ENCODE data around the gene SPATA25. TPM values are rescaled to one million over a fixed set of nuclear protein-coding genes. Genes with fewer than 3 reads are reported as not detected.

The SPATA25 gene, protein sequence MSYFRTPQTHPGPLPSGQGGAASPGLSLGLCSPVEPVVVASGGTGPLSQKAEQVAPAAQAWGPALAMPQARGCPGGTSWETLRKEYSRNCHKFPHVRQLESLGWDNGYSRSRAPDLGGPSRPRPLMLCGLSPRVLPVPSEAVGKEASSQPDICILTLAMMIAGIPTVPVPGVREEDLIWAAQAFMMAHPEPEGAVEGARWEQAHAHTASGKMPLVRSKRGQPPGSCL
- 10 to 100 TPM in 1 of 4 donors, 1 to 10 TPM in 2, not detected in 1; 1.9 to 12.9 (median 6.4) TPM for total RNA-seq

DNA sequence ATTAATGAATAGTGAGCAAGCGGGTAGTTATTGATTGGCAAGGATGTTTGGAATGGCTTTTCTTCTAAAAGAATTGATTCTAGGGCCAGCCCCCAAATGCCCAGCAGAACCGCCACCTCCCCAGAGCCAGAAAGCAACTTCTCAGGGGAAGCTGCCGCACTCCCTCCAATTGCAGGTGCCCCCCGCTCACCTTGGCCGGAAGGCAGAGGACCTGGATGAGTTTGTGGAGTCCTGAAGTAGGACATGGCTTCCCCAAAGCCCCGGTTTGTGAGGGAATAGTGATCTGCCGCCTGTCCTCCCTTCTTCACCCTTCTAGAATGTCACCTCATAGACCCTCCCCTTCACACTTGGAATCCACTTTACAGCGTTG is at the start of gene SPATA25:
TSS of gene SPATA25 (minus strand) at position 277 of the 370 bp plus-strand sequence. CDS start at position 245, 32 bp downstream.
- WGBS: 90% methylated on average over 8 of the region's 8 CpGs
- H3K4me1 ChIP-seq: peaks cover 29% of the 10 kb centered on the region
- TF ChIP-seq, protein P1, sequence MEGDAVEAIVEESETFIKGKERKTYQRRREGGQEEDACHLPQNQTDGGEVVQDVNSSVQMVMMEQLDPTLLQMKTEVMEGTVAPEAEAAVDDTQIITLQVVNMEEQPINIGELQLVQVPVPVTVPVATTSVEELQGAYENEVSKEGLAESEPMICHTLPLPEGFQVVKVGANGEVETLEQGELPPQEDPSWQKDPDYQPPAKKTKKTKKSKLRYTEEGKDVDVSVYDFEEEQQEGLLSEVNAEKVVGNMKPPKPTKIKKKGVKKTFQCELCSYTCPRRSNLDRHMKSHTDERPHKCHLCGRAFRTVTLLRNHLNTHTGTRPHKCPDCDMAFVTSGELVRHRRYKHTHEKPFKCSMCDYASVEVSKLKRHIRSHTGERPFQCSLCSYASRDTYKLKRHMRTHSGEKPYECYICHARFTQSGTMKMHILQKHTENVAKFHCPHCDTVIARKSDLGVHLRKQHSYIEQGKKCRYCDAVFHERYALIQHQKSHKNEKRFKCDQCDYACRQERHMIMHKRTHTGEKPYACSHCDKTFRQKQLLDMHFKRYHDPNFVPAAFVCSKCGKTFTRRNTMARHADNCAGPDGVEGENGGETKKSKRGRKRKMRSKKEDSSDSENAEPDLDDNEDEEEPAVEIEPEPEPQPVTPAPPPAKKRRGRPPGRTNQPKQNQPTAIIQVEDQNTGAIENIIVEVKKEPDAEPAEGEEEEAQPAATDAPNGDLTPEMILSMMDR (IDR thresholded peaks at IDR 0.05): no peak
- no peak for TF ChIP-seq POLR2A (IDR thresholded peaks at IDR 0.05)
- TF ChIP-seq POLR2AphosphoS5 (IDR thresholded peaks at IDR 0.05): no peak

DNA sequence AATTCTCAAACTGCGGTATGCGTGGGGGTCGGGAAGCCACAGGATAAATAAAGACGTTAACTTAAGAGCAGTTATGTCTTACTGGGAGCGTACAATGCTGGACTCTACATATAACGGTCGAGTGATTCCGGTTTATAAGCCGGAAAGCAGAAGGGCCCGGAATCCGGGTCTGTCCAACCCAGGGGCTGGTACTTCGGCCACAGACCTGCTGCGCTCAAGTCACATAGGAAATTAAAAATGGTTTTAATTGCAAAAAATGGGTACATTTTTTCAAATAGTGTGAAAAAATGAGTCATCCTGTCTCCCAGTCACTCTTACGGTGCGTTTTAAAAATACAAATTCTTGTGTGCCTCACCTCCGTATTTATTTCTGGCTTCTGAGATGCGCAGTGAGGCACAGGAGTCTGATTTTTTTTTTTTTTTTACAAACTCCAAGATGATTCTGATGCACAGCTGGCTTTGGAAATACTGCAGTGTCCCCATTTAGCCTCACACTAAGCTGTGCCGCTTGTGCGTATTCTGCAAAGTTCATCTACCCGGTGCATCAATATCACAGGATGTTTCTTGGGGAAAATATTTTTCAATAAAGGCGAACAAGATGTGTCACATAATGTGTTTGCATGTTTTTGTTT is 48.1 kb upstream of the SPATA25 start:
- Histone ChIP-seq H3K27ac (peak overlapping the region; percentile 100), H3K4me1 (peaks cover 38% of the 10 kb centered on the region), H3K27me3 (no peaks in the 10 kb centered on the region), H3K36me3 (peaks cover 36% of the 10 kb centered on the region), H3K4me3 (peak overlapping the region; percentile 86), H3K9me3 (no peaks in the 10 kb centered on the region)
- WGBS: 9% methylated on average over 21 of the region's 21 CpGs
- DNase-seq (ENCODE audit: low spot score in 2 of 2): no peak
- TF ChIP-seq, protein P1 (IDR thresholded peaks at IDR 0.05): no peak
- TF ChIP-seq POLR2AphosphoS5 (IDR thresholded peaks at IDR 0.05): peak in 2 of 3 donors; percentile 13 to 18

More for the DNA sequence above, at the start of gene SPATA25:
- Histone ChIP-seq H3K4me3 (no peak within 1 kb of the TSS), H3K36me3 (peaks cover 36% of the 10 kb centered on the region), H3K27me3 (no peaks in the 10 kb centered on the region), H3K9me3 (no peaks in the 10 kb centered on the region), H3K27ac (no peak within 1 kb of the TSS)
- no peak for DNase-seq (ENCODE audit: low spot score in 2 of 2)

DNA sequence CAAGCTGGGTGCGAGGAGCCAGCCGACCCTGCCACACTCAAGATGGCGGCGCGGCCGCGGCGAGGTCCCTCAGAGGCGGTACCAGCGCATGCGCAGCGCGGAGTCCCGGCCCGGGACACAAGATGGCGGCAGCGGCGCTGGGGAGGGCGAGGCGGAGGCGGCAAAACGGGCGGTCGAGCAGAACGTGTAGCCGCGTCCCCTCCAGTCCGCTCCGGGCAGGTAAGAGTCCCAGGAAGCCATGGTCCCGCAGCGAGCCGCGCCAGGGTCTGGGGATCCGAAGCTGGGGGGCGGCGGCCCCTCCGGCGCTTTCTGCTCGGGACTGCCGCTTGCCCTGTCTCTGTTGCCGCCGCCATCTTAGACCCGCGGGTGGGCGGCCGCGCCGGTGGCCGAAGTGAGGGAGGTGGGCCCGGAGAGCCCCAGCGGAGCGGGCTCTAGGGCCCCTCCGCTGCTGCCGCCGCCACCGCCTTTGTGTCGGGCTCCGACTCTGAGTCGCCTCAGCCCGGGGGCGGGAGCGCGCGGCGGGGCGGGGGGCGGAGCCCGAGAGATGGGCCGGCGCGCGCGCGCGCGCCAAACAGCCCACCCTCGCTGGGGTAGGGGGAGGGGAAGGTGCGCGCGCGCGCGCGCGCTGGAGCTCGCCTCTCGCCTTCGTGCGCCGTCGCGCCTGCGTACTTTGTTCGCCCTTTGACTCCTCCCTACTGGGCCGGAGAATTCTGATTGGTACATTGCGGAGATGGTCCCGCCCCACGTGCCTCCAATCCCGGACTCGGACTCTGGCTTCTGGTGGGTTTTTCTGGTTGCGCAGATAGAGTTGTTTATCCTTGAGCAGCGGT is 47.4 kb upstream of the SPATA25 start, which contains the start of gene PCIF1:
TSS of gene PCIF1 (plus strand) at position 98 of the 830 bp plus-strand sequence. CDS start 4,317 bp downstream, outside the sequence.
- Histone ChIP-seq H3K4me3 (peak within 1 kb of the TSS; percentile 86), H3K4me1 (peaks cover 38% of the 10 kb centered on the region), H3K9me3 (no peaks in the 10 kb centered on the region), H3K27ac (peak within 1 kb of the TSS; percentile 100), H3K36me3 (peaks cover 29% of the 10 kb centered on the region), H3K27me3 (no peaks in the 10 kb centered on the region)
- WGBS: 0% methylated on average over 2 of the region's 102 CpGs
- TF ChIP-seq POLR2AphosphoS5 (IDR thresholded peaks at IDR 0.05) (peak; percentile 78 to 100 (median 97)), POLR2A (IDR thresholded peaks at IDR 0.05) (peak; percentile 87 to 91)
- TF ChIP-seq, protein P1 (IDR thresholded peaks at IDR 0.05): no peak
- DNase-seq (ENCODE audit: low spot score in 2 of 2): peak; percentile 98 to 99

DNA sequence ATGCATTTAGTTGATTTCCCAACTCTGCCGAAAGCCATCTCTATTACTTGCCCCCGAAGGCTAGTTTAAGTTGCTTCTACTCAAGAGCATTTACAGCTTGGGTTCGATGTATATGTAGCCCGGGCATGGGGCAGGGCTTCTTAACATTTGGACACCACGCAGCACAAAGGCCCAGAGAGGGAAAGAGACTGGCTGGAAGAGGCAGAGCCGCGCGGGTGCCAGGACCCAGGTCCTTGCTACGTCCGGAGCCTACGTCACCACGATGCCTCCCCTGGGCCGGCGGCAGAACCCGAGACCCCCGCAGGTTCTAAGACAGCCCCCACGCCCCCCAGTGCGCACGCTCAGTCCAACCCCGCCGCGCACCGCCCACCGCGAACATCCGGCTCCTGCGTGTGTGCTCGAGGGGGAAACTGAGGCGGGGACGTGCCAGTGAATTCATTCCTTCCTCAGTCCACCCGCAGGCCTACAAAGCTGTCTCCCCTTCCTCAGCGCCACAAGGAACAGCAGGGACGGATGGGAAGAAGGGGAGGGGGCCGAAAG is 46.7 kb upstream of the SPATA25 start:
- peak overlapping the region; percentile 86 for H3K4me3 ChIP-seq
- peak overlapping the region; percentile 100 for H3K27ac ChIP-seq
- H3K27me3 ChIP-seq: no peaks in the 10 kb centered on the region
- H3K4me1 ChIP-seq: peaks cover 38% of the 10 kb centered on the region
- H3K9me3 ChIP-seq: no peaks in the 10 kb centered on the region
- WGBS: 0% methylated on average over 5 of the region's 34 CpGs
- no peak for DNase-seq (ENCODE audit: low spot score in 2 of 2)
- TF ChIP-seq POLR2AphosphoS5 (IDR thresholded peaks at IDR 0.05) (no peak), EP300 (IDR thresholded peaks at IDR 0.05) (no peak), POLR2A (IDR thresholded peaks at IDR 0.05) (no peak)
- TF ChIP-seq, protein P1 (IDR thresholded peaks at IDR 0.05): no peak
- peaks cover 22% of the 10 kb centered on the region for H3K36me3 ChIP-seq
